HG02884 (cell line): ENCODE data around the gene OFD1.

Experiments used
- ATAC-seq: cut with Tn5 transposase; IDR thresholded peaks from one replicate; pipeline ENCODE4 v1.9.1; 2021; ENCODE audit warnings: mild to moderate bottlenecking, moderate library complexity; ENCODE audit not compliant: unreplicated experiment

Gene OFD1

DNA sequence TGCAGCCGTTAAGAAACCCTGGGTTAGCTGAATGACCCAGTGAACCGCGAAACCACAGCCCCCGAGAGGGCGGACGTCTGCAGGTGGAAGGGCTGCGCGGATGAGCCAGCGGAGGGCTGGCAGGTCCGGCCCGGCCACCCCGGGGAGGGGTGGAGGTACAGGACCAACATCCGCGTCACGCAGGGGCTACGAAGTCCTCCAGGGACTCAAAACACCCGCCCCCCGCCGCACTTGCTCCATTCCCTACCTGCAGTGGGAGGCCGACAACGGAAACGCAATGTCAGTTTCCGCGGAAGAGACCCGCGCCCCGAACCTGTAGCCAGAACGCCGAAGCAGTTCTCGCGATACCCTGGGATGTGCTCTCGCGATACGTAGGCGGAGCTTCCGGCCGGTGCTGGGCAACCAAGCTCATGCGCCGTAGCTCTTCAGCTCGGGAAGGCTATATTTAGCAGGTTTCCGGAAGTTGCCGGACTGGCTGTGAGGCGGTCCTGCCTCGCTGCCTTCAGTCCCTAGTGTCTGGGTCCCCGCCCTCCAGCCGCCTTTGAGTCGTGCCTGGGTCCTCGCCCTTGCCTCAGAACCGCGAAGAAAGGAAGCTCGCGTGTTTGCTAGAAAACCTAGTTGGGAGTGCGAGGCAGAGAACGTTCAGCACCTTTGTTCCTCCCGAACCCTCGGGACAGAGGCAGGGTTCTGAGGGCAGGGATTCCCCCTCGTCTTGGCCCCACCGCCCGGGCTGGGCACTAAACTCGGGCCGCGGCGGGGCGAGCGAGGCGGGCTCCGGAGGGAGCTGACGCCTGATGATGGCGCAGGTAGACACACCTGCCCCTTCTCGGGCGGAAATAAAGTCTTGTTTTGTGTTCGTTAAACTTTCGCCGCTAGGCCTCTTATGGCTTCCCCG lies at the start of gene OFD1, which contains the start of gene TRAPPC2:
OFD1 (plus strand) TSS at position 471 of the 895 bp plus-strand sequence; CDS start at position 795, 324 bp downstream.
TRAPPC2 (minus strand) TSS at position 343 of the 895 bp plus-strand sequence. CDS start 14,657 bp downstream, outside the sequence.
- ATAC-seq, result peak; percentile 88

- ATAC-seq, result no peak
Measured at GRCh38 chrX:13685126-13685763, 49.3 kb upstream of the OFD1 start.

DNA sequence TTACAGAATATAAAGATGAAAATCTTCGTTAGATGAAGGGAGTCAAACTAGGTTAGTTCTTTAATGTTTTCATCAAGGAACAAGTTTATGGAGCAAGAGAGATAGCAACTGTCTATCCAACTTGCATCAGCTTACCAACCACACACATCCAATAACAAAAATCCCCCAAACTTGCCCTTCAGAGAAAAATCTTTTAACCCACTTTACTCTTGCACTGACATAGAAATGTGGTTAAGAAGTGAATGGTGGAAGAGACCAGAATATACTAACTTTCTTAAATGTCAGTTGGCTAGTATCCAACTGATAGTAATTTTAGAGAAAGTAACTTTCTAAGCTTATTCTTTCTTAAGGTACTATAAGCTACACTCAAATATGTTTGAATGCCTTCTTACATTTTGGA lies 47.3 kb upstream of the OFD1 start:
- no peak for ATAC-seq

GRCh38 chrX:13688384-13688957 lies 46.1 kb upstream of the OFD1 start:
- ATAC-seq, result no peak

DNA sequence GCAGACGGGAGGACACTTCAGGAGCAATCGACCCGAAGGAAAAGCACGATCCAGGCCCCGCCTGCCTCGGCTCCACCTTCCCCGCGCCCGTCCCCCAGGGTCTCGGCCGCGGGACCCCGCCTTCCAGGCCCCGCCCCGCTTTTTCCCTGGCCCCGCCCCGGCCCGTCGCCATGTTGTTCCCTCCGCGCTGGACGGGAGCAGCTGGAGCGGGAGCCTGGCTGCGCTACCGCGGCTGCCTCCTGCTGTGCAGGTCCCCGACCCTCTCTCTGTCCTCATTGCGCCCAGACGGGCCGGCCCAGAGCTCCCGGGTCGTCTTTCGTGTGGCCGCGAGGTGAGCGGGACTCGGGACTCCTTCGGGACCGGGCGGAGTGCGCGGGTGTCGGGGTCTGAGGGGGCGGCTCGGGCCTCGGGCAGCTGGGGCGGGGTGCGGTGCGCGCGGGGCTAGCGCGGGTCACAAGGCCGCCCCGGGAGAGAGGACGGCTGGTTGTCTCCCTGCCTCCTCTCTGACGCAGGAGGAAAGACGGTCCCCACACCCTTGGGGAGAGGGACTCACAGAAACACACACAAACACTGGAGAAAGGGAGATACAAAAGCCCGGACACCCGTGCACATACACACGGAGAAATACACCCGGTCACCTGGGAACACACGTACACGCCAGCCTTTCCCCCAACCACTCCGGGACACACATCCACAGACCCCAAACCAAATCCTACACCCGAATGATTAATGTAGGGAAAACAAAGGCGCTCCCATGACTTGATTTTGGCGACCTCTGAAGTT lies 45.4 kb upstream of the OFD1 start, which contains the start of gene RAB9A:
RAB9A (plus strand) TSS at position 171 of the 783 bp plus-strand sequence. CDS start 19,619 bp downstream, outside the sequence.
- ATAC-seq, result peak; percentile 61

- no peak for ATAC-seq
Measured at GRCh38 chrX:13689741-13690211, 44.8 kb upstream of the OFD1 start.

DNA sequence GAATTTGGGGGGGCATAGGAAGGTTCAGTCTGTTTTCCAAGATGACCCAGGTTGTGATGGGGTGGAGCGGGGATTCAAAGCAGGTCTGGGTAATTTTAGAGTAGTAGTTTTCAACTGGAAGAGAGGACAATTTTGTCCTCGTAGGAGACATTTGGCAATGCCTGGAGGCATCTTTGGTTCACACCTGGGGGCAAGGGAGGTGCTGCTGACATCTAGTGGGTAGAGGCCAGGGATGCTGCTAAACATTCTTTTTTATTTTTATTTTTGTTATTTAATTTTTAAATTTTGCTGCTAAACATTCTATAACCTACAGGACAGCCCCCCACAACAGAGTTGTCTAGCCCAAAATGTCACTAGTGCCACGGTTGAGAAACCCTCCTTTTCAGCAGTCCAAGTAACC lies 43.7 kb upstream of the OFD1 start:
- no peak for ATAC-seq

DNA sequence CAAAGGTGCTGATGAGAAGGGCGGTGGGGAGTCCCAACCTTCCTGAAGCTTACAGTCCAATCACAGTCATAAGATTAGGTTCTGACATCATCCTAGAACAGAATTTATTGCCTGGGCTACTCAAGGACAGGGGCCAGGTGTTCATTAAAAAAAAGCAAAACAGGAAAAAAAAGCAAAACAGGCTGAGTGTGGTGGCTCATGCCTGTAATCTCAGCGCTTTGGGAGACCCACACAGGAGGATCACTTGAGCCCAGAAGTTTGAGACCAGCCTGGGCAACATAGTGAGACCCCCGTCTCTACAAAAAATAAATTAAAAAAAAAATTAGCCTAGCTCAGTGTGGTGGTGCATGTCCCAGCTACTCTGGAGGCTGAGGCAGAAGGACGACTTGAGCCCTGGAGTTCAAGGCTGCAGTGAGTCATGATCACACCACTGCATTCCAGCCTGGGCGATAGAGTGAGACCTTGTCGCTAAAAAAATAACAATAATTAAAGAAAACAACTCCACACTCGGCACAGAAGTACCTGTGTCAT lies 42.6 kb upstream of the OFD1 start:
- no peak for ATAC-seq

- no peak for ATAC-seq
Measured at GRCh38 chrX:13692771-13693231, 41.7 kb upstream of the OFD1 start.

DNA sequence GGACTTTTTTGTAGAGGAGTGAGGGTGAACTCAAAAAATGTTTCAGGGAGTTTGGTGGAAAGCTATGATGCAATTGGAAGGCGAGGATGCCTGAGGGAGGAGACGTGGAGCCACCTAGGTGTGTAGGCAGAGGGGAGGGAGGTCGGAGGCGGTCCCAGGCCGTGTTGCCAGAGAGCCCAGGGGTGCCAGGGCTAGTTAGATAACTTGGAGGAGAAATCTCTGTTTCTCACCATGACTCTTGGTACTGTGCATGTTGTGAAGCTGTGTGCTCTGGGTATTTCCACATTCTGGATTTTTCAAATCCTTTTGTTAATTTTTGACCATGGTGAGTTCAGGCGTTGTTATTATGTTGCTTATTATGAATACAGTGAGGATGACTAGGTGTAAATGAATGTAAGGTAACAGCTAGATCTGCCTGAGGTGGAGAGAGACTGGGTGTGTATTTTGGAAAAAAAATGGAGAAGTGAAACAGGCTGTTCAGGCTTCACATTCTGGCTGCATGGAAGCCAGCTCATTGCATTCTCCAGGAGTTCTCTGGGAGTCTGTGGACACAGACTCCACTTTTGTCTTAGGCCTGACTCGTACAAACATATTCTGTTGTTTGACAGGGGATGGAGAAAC lies 41.1 kb upstream of the OFD1 start:
- no peak for ATAC-seq

DNA sequence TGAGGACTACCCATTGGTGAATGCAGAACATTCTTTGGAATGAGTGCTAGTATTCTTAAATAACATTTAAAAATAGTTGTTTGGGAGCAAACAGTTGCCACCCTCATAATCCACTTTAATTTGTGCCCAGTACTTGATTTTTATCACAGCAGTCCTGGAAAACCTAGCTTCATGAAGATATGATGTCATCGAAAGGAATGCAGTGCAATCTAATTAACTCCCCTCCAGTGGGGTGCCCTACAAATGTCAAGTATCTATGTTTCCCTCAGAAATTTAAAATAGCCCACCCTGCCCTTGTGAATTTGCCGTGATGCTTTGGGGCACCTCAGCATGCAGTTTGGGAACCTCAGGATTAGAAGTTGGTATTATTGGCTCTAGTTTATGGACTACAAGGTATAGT lies 40.2 kb upstream of the OFD1 start:
- ATAC-seq, result no peak

DNA sequence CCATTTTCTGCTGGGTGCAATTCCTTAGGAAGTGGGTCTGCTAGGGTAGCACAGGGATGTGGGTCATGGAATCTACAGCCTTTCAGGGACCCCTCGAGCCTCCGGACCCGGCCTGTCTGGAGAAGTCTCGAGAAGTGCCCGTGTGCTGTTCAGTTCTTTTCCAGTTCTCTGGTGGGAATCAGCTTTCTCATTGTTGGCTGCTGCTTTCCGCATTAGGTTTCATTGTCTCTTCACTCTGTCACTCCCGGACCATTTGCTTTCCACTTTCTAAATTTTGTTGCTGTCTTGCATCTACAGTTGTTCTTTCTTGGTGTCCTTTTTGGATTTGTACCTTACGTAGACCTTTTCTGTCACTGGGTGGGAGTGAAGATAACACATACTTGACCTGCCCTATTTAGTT lies 39.6 kb upstream of the OFD1 start:
- ATAC-seq, result no peak

DNA sequence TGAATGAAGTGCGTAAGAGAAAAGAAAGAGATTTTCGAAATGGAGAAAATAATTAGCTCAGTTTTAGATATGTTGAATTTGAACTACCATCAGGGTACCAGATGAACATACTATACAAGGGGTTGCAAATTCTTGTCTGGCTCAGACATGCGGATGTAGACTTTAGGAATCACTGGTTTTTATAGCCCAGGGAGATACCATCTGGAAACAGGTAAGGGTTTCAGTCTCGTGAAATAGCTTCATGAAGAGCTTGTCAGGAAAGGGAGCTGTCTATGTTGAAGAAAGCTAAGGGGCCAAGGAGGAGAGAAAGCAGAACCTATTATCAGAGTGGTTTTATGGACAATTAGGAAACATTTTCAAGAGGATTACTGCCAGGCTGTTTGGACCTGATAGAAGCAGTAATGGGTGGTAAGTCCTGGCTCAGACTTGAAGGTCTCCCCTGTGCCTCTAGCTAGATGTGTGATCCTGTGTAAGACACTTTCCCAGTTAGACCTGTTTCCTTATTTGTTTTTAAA lies 38.9 kb upstream of the OFD1 start:
- no peak for ATAC-seq

DNA sequence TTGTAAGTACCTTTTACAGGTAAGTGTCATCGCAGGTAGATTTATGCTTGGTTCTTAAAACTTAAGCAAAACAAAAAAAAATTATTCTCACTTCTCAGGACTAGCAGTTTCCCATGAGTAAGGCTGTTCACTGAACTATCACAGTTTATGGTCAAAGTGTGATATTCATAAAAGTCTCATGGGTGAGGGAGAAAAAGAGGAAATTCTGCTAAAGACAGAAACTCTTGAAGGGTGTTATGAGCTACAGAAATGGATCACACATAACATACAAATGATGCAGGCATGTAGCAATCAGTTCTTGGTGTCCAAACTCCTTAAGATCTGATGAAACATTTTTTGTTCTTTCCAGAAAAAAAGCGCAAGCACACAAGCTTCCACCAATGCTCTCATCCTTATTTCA lies 37.1 kb upstream of the OFD1 start:
- peak; percentile 47 for ATAC-seq

- ATAC-seq, result no peak
Measured at GRCh38 chrX:13697976-13698375, 36.6 kb upstream of the OFD1 start.

- ATAC-seq, result no peak
Measured at GRCh38 chrX:13698432-13698831, 36.1 kb upstream of the OFD1 start.

- ATAC-seq, result peak; percentile 65
Measured at GRCh38 chrX:13699183-13699826, 35.2 kb upstream of the OFD1 start.

GRCh38 chrX:13700380-13700779 lies 34.2 kb upstream of the OFD1 start:
- no peak for ATAC-seq

- ATAC-seq, result no peak
Measured at GRCh38 chrX:13702111-13702789, 32.3 kb upstream of the OFD1 start.
